ENCODE measurements around the gene SCN1B.

The SCN1B gene

DNA sequence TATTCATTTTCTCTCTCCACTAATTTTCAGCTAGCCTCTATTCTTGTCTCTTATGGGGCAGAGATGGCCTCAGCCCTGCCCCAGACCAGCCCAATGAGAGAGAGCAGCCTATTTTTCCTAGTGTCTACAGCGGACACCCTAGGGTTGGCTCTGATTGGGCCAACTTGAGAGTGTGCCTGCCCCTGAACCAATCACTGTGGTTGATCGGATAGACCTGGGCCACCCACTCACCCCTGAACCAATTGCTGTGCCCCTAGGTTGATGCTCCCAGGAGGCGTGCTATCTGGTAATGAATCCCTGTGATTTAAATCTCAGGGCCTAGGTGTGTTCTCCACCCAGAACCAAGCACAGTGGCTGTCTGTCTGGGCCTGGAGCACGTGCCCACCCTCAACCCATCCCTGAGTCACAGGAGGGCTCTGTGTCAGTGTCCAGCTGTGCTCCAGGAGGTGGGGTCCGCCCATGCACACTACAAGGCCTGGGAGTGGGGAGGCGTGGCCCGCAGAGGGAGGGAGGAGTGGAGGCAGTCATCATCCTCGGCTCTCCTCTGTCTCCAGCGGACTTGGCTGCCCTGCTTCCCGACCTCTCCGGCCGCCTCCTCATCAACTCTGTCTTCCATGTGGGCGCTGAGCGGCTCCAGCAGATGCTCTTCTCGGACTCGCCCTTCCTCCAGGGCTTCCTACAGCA is 14.9 kb upstream of the SCN1B start:
- no peak for FAIRE-seq
- no peak for DNase-seq (ENCODE audit: insufficient read length, low spot score)
- TF ChIP-seq CTCF (IDR thresholded peaks at IDR 0.05; ENCODE audit: insufficient read depth, missing control alignments) = no peak

GRCh38 chr19:35015954-35016351 is 14.3 kb upstream of the SCN1B start:
- TF ChIP-seq CTCF (IDR thresholded peaks at IDR 0.05; ENCODE audit: insufficient read depth, missing control alignments) = no peak
- FAIRE-seq = no peak
- DNase-seq (ENCODE audit: insufficient read length, low spot score) = no peak

DNA sequence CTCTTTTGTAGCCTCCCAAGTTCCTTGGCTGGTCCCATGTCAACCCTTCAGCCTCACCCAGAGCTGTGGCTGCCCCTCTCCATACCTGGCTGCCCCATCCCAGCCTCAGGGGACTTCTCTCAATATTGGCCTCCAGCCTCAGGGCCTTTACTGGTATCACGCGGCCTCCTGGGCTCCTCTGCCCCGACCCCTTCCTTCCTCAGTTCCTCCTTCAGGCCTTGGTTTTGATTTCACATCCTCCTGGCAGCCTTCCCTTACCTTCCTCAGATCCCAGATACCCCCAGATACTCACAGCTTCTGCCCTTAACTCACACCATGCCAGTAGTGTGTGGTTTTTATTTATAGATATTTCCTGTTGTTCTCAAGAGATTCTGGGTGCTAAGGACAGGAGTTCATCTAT is 12.8 kb upstream of the SCN1B start:
- no peak for FAIRE-seq
- no peak for DNase-seq (ENCODE audit: insufficient read length, low spot score)
- no peak for TF ChIP-seq CTCF (IDR thresholded peaks at IDR 0.05; ENCODE audit: insufficient read depth, missing control alignments)

DNA sequence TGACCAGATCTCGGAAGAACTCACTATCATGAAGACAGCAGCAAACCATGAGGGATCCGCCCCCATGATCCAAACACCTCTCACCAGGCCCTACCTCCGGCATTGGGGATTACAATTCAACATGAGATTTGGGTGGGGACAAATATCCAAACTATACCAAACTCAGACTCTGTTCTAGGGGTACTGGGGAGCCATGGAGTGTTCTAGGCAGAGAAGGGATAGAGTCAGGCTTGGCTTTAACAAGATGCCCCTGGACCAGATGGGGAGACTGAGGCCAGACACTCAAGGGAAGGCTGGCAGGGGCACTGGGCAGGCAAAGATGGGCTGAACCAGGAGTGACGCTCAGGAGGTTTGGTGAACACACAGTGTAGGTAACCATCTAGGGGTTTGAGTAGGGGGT is 11.9 kb upstream of the SCN1B start:
- FAIRE-seq (no peak), DNase-seq (ENCODE audit: insufficient read length, low spot score) (no peak)
- no peak for TF ChIP-seq CTCF (IDR thresholded peaks at IDR 0.05; ENCODE audit: insufficient read depth, missing control alignments)

DNA sequence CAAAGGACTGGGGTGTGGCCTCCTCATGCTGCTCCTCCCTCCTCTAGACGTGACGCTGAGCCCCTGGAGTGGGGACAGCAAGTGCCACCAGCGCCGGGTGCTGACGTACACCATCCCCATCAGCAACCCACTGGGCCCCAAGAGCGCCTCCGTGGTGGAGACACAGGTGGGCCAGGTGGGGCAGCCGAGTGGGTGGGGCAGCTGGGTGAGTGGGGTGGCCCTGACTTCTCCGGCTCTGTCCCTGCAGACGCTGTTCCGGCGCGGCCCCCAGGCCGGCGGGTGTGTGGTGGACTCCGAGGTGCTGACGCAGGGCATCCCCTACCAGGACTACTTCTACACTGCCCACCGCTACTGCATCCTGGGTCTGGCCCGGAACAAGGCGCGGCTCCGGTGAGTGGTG is 11.1 kb upstream of the SCN1B start:
- no peak for TF ChIP-seq CTCF (IDR thresholded peaks at IDR 0.05; ENCODE audit: insufficient read depth, missing control alignments)
- DNase-seq (ENCODE audit: insufficient read length, low spot score) (no peak), FAIRE-seq (no peak)

GRCh38 chr19:35021016-35021415 is 9.3 kb upstream of the SCN1B start:
- no peak for TF ChIP-seq CTCF (IDR thresholded peaks at IDR 0.05; ENCODE audit: insufficient read depth, missing control alignments)
- DNase-seq (ENCODE audit: insufficient read length, low spot score) (no peak), FAIRE-seq (no peak)

GRCh38 chr19:35021596-35021995 is 8.7 kb upstream of the SCN1B start:
- DNase-seq (ENCODE audit: insufficient read length, low spot score) = no peak
- no peak for FAIRE-seq
- TF ChIP-seq CTCF (IDR thresholded peaks at IDR 0.05; ENCODE audit: insufficient read depth, missing control alignments) = no peak

Data from D721Med (cell line).